CD14-positive monocyte (primary cell): ENCODE results near the gene GRK4. TPM values are rescaled to one million over a fixed set of nuclear protein-coding genes. Genes with fewer than 3 reads are reported as not detected.

Source experiments
- DNase-seq, 3 donors: peaks; one replicate each; pipeline ENCODE4 v3.0.0-alpha.2; 2011 to 2022
- H2AFZ ChIP-seq: 2 replicates; pipeline ENCODE4 v1.6.0; 2012; ENCODE audit warnings: mild to moderate bottlenecking, low read depth, low read length, inconsistent platforms; ENCODE audit not compliant: insufficient read depth, poor library complexity, severe bottlenecking
- H3K27ac ChIP-seq, 2 donors: 1 replicate in 1 of 2; 2 replicates in 1 of 2; pipeline ENCODE4 v1.5.1; 2012 to 2013; ENCODE audit warnings: low read length in 2 of 2, control low read depth in 1 of 2, inconsistent platforms in 1 of 2, low read depth in 1 of 2, mild to moderate bottlenecking in 1 of 2
- H3K27me3 ChIP-seq, 2 donors: one replicate each; pipeline versions ENCODE4 v1.6.0 to v1.6.1; 2011 to 2013; ENCODE audit warnings: low read length in 2 of 2; ENCODE audit not compliant: control insufficient read depth in 2 of 2, insufficient read depth in 2 of 2
- H3K36me3 ChIP-seq, 2 donors: replicated peaks in 1 of 2; 1 replicate in 1 of 2; 2 replicates in 1 of 2; pipeline versions ENCODE4 v1.5.1 to v1.6.1; 2012 to 2013; ENCODE audit warnings: low read length in 2 of 2, control low read depth in 1 of 2, inconsistent platforms in 1 of 2, mild to moderate bottlenecking in 1 of 2; ENCODE audit not compliant: insufficient read depth in 2 of 2, control insufficient read depth in 1 of 2
- H3K4me1 ChIP-seq, 2 donors: 1 replicate in 1 of 2; 2 replicates in 1 of 2; pipeline versions ENCODE4 v1.5.1 to v1.6.1; 2012 to 2013; ENCODE audit warnings: low read length in 2 of 2, control low read depth in 1 of 2, inconsistent platforms in 1 of 2, mild to moderate bottlenecking in 1 of 2, moderate library complexity in 1 of 2; ENCODE audit not compliant: insufficient read depth in 2 of 2, control insufficient read depth in 1 of 2
- H3K4me2 ChIP-seq: replicated peaks from 2 replicates; pipeline ENCODE3; 2012; ENCODE audit warnings: low read length, moderate library complexity, mild to moderate bottlenecking; ENCODE audit not compliant: poor library complexity, severe bottlenecking; ENCODE audit errors: extremely low read depth
- H3K4me3 ChIP-seq, 3 experiments: fragments of 200-600 bp in 1 of 3; sonication (generic) in 1 of 3; replicated peaks in 1 of 3; 1 replicate in 2 of 3; 2 replicates in 1 of 3; pipeline ENCODE4 v1.5.1; 2011 to 2013; ENCODE audit warnings: low read length in 3 of 3, mild to moderate bottlenecking in 3 of 3, control low read depth in 2 of 3, low read depth in 2 of 3, inconsistent platforms in 1 of 3, moderate library complexity in 1 of 3
- H3K79me2 ChIP-seq: 2 replicates; pipeline ENCODE4 v1.6.0; 2012; ENCODE audit warnings: mild to moderate bottlenecking, control low read depth, inconsistent platforms, low read length, moderate library complexity; ENCODE audit not compliant: insufficient read depth
- H3K9ac ChIP-seq: 2 replicates; pipeline ENCODE4 v1.6.0; 2017; ENCODE audit warnings: low read length, mild to moderate bottlenecking; ENCODE audit not compliant: insufficient read depth, poor library complexity, severe bottlenecking
- H3K9me3 ChIP-seq, 2 donors: replicated peaks in 1 of 2; 1 replicate in 1 of 2; 2 replicates in 1 of 2; pipeline versions ENCODE4 v1.5.1 to v1.6.1; 2012 to 2013; ENCODE audit warnings: low read length in 2 of 2, control low read depth in 1 of 2; ENCODE audit not compliant: control insufficient read depth in 1 of 2, insufficient read depth in 1 of 2
- H4K20me1 ChIP-seq: 2 replicates; pipeline ENCODE4 v1.6.0; 2012; ENCODE audit warnings: mild to moderate bottlenecking, low read length, control low read depth, moderate library complexity; ENCODE audit not compliant: insufficient read depth
- H3K27ac Mint-ChIP-seq, 7 donors: one replicate each; pipeline ENCODE4 v1.8.0; 2020; ENCODE audit warnings: mild to moderate bottlenecking in 7 of 7, mixed read lengths in 7 of 7, moderate library complexity in 6 of 7, inconsistent platforms in 2 of 7
- H3K27me3 Mint-ChIP-seq, 3 donors: one replicate each; pipeline ENCODE4 v1.8.0; 2021 to 2022; ENCODE audit warnings: low read depth in 3 of 3, mild to moderate bottlenecking in 3 of 3, mixed read lengths in 3 of 3, moderate library complexity in 3 of 3, inconsistent platforms in 1 of 3
- H3K36me3 Mint-ChIP-seq, 2 donors: one replicate each; pipeline ENCODE4 v1.8.0; 2020; ENCODE audit warnings: mixed read lengths in 2 of 2, inconsistent platforms in 1 of 2, mild to moderate bottlenecking in 1 of 2
- H3K4me1 Mint-ChIP-seq: one replicate; pipeline ENCODE4 v1.8.0; 2020; ENCODE audit warnings: mild to moderate bottlenecking, mixed read lengths
- H3K4me3 Mint-ChIP-seq, 2 donors: one replicate each; pipeline ENCODE4 v1.8.0; 2020; ENCODE audit warnings: mild to moderate bottlenecking in 2 of 2, mixed read lengths in 2 of 2, moderate library complexity in 1 of 2
- H3K9me3 Mint-ChIP-seq, 7 donors: one replicate each; pipeline ENCODE4 v1.8.0; 2020 to 2022; ENCODE audit warnings: mixed read lengths in 7 of 7, mild to moderate bottlenecking in 6 of 7, moderate library complexity in 6 of 7, inconsistent platforms in 2 of 7
- CTCF ChIP-seq: fragments of 200-600 bp; IDR thresholded peaks from one replicate; pipeline ENCODE4 v1.8.0; 2022; ENCODE audit warnings: antibody characterized with exemption, mild to moderate bottlenecking
- WGBS: methylation state at CpG from one replicate; pipeline ENCODE4 v1.1.5; 2013; ENCODE audit warnings: missing lambda C conversion rate; ENCODE audit not compliant: insufficient coverage; 5-methylcytosine and 5-hydroxymethylcytosine counted together
- intact Hi-C, 2 donors: fragments of 100-400 bp; cut with micrococcal nuclease; formaldehyde crosslinking; loops; one replicate each; pipeline versions ENCODE4 v1.15.0 to v1.15.1; 2023
- polyA plus RNA-seq, 3 donors: library from polyadenylated mRNA; depleted of rRNA in 1 of 3; unstranded in 2 of 3; stranded (reverse) in 1 of 3; fragments of 300-500 nt in 2 of 3; fragments of >200 nt in 1 of 3; fragmentation: Illumina TruSeq in 2 of 3; gene quantifications; 1 replicate in 2 of 3; 2 replicates in 1 of 3; pipeline ENCODE4 v1.2.3, GENCODE V29; 2012 to 2021

Gene GRK4
- polyA plus RNA-seq, 3 donors = 1.1 to 1.2 (median 1.2) TPM

- intact Hi-C loops = loop anchor here (10.0 kb wide), 2 partner anchors 224 to 1486 kb away; partner anchors contain the start of gene RGS12 (in 1 of the 2)
These were observed 107.5 kb downstream of the GRK4 start for GRCh38 chr4:3070709-3071500.

GRCh38 chr4:3071811-3072210 is 108.4 kb downstream of the GRK4 start:
- no peaks in the 10 kb centered on the region for H3K27me3 ChIP-seq
- peaks cover 19% of the 10 kb centered on the region for H3K79me2 ChIP-seq
- 97% methylated on average over 6 of the region's 7 CpGs for WGBS
- H3K36me3 Mint-ChIP-seq = peaks cover 0 to 3% of the 10 kb centered on the region in 2 donors
- no peak for TF ChIP-seq CTCF
- H3K27me3 Mint-ChIP-seq = peaks cover 0 to 5% (median 1%) of the 10 kb centered on the region in 3 donors
- H3K9me3 Mint-ChIP-seq = no peaks in the 10 kb centered on the region
- H3K27ac ChIP-seq = no peak overlapping the region
- H2AFZ ChIP-seq = no peak overlapping the region
- no peak overlapping the region for H3K4me2 ChIP-seq
- peaks cover 24 to 28% of the 10 kb centered on the region in 2 donors for H3K4me1 ChIP-seq
- intact Hi-C loops = loop anchor here (1.0 to 10.0 kb wide), 3 partner anchors 26 to 1487 kb away; partner anchors contain the start of gene RGS12 (in 1 of the 2)
- H3K4me1 Mint-ChIP-seq = peaks cover 18% of the 10 kb centered on the region
- no peak overlapping the region for H3K27ac Mint-ChIP-seq
- H3K9ac ChIP-seq = no peak overlapping the region
- no peak overlapping the region for H3K4me3 ChIP-seq
- H3K9me3 ChIP-seq = no peaks in the 10 kb centered on the region
- no peaks in the 10 kb centered on the region for H3K36me3 ChIP-seq
- no peak for DNase-seq
- H3K4me3 Mint-ChIP-seq = no peak overlapping the region
- H4K20me1 ChIP-seq = peaks cover 12% of the 10 kb centered on the region

More at GRCh38 chr4:3070709-3071500, 107.5 kb downstream of the GRK4 start:
- Mint-ChIP-seq H3K9me3 (peaks cover 0 to 4% (median 0%) of the 10 kb centered on the region in 7 donors), H3K36me3 (peaks cover 0 to 5% of the 10 kb centered on the region in 2 donors), H3K27ac (no peak overlapping the region), H3K4me3 (no peak overlapping the region), H3K27me3 (peaks cover 0 to 5% (median 1%) of the 10 kb centered on the region in 3 donors), H3K4me1 (peaks cover 13% of the 10 kb centered on the region)
- Histone ChIP-seq H3K79me2 (peaks cover 10% of the 10 kb centered on the region), H4K20me1 (peaks cover 4% of the 10 kb centered on the region), H2AFZ (no peak overlapping the region), H3K4me1 (peaks cover 18 to 20% of the 10 kb centered on the region in 2 donors), H3K4me3 (no peak overlapping the region), H3K27ac (no peak overlapping the region), H3K36me3 (no peaks in the 10 kb centered on the region), H3K9me3 (no peaks in the 10 kb centered on the region), H3K9ac (no peak overlapping the region), H3K4me2 (no peak overlapping the region), H3K27me3 (no peaks in the 10 kb centered on the region)
- WGBS = 100% methylated on average over 2 of the region's 3 CpGs
- no peak for TF ChIP-seq CTCF
- DNase-seq = no peak
